GM21717 (cell line): Measurements from ENCODE around the gene PELO.
"Not testable (repeated sequence)": the region's sequence is repeated elsewhere in the genome, so short reads cannot be mapped to it uniquely, and the experiment has no call there.

Experiments
- ATAC-seq: cut with Tn5 transposase; IDR thresholded peaks from one replicate; pipeline ENCODE4 v1.9.1; 2021; ENCODE audit warnings: mild to moderate bottlenecking, moderate library complexity; ENCODE audit not compliant: unreplicated experiment

Gene PELO, protein sequence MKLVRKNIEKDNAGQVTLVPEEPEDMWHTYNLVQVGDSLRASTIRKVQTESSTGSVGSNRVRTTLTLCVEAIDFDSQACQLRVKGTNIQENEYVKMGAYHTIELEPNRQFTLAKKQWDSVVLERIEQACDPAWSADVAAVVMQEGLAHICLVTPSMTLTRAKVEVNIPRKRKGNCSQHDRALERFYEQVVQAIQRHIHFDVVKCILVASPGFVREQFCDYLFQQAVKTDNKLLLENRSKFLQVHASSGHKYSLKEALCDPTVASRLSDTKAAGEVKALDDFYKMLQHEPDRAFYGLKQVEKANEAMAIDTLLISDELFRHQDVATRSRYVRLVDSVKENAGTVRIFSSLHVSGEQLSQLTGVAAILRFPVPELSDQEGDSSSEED

DNA sequence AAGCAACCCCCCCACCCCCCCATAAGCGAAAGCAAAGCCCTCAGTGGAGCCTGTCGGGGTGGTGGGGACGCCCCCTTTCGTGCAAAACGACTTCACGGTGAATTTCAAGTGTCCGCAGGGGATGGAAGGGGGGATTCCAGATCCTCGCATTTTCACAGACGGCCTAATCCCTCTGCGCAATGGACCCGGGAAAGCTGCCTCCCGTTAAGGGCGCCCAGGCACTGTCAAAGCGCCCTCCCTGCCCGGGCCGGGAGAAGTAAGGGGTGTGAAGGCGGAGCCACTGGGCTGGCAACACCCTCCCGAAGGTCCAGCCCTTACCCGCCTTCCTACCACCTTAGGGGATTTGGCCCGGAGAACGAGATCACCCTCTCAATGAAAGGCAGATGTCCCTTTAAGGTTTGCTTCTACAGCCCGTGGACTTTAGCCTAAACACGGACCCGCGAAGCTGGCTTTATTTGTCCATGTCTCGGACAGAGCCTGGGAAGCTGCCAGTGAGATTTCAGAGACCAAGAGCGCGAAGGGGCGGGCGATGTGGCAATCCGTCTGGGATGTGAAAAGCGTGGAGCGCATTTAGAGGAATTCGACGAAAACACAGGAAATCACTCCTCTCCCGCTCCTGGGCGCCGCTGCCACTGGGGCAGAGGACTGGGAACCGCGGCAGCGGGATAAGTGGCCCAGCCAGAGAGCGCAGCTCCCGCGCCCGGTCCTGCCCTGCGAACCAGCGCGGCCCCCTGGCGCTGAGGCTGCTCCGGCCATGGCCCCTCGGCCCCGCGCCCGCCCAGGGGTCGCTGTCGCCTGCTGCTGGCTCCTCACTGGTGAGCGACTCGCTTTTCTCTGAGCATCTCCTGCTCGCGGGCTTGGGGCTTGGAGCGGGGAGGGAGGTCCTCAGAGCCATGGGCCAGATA lies at the start of gene PELO, which contains the start of gene ITGA1:
Gene PELO (plus strand): TSS at position 317 of the 905 bp plus-strand sequence. CDS start 12,479 bp downstream, outside the sequence.
Gene ITGA1 (plus strand): TSS at position 317 of the 905 bp plus-strand sequence. CDS start 438 bp downstream, at position 755.
- ATAC-seq = peak; percentile 86

DNA sequence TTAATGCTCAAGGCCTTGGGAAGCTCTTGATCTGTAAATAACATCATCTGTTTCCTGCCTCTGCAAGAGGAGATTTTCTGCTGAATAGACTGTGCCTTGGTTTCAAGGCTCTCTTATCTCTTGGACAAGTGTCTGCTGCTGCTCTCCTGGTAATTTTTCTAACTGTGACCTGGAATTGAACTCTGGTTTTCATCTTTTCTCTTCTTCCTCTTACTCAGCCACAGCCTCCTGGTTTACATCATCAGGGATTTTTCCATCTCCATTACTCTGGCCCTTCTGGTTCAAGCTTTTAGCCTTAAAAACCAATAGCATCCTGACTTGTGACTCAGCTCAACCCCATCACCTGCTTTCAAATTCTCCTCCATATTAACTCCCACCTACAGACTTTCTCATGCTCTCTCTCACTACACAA lies 49.6 kb upstream of the PELO start:
- ATAC-seq = no peak

DNA sequence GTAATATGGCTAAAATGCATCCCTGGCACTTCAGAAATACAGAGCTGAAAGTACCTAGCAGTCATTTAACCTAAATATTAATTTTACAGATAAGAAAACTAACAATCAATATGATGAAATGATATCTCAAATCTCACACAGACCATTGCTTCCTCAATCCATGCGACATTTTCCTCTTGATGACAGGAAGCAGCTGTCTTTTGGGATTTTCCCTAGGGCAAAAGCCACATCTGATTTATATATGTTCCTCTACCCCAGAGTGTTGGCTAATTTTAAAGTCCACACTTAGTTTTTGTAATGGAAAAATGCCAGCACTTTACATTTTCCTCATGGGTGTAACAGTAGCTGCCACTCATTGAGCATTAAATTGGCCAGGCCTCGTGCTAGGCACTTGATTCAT lies 47.7 kb upstream of the PELO start:
- ATAC-seq = no peak

DNA sequence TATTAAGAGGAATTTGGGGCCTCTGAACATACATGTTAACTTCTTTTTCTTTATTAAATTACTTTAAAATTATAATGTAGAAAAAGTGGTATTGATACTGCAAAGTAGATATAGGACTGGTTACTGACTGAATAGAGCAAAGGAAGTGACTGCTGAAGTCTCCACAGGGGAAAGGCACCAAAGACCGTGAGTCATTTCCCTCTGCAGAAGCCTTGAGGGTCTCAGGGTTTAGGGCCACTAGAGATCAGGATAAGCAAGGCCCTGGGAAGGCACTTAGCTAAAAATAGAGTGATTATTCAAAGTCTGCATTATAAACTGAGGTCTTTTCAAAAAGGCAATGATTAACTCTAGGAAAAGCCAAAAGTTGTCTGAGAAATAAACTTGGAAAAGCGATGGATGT lies 44.7 kb upstream of the PELO start:
- ATAC-seq = no peak

DNA sequence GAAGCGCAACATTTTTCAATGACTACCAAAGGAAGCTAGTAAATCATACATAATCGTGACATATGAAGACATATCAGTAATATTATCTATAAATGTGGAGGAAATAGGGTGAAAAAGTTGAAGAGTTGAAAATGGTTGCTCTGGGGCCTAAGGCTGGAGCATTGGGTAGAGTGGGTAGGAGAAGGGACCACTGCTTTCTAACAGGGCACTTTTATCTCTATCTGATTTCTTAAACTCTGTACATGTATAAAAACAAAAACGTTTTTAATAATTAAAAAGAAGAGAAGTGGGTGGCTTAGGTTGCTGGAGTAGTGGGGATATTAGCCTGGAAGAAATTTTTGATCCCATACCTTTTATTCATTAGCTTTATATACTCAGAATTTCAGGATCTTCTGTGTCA lies 44.2 kb upstream of the PELO start:
- no peak for ATAC-seq

DNA sequence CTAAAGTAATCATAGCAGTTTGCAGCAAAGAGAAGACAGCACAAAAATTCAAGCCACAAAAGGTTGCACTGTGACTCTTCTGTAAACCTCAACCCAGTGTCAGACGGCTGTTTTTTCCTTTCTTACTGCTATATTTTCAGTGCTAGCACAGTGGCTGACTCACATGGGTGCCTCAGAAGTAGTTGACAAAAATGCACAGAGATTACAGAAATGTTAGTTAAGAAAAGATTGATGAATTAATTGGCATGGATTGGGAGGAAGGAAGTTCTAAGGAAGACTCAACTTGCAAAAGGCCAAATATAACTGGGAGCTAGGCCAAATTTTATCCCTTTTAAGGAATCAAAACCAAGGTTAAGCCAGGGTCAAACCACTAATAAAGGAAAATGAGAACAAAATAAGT lies 43.7 kb upstream of the PELO start:
- peak; percentile 61 for ATAC-seq

DNA sequence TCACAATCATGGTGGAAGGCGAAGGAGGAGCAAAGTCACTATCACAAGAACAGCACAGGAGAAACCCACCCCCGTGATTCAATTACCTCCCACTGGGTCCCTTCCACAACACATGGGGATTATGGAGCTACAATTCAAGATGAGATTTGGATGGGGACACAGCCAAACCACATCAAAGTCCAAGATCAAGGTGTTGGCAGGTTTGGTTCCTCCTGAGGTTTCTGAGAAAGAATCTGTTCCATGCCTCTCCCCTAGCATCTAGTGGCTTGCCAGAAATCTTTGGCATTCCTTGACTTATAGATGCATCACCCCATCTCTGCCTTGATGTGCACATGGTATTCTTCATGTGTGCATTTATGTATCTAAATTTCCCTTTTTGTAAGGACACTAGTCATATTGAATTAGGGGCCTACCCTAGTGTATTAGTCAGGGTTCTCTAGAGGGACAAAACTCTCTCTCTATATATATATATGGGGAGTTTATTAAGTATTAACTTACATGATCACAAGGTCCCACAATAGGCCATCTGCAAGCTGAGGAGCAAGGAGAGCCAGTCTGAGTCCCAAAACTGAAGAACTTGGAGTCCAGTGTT lies 42.8 kb upstream of the PELO start:
- not testable (repeated sequence) for ATAC-seq

DNA sequence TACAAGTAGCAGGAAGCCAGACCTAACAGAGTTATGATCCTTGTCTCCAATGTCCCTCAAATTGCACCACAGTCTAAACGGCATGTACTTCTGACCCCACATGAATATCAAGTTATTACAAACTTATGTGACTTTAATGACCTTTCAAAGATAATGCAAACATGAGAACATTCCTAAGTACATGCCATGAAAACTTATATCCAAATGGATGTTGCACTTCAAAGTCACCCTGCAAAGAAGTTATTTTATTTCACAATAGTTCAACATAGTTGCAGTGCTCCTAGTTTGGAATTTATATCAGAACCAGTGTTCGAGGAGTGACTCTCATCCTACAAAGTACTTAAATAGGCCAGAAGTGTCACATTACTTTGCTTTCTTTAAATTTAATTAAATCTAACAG lies 41.2 kb upstream of the PELO start:
- no peak for ATAC-seq

DNA sequence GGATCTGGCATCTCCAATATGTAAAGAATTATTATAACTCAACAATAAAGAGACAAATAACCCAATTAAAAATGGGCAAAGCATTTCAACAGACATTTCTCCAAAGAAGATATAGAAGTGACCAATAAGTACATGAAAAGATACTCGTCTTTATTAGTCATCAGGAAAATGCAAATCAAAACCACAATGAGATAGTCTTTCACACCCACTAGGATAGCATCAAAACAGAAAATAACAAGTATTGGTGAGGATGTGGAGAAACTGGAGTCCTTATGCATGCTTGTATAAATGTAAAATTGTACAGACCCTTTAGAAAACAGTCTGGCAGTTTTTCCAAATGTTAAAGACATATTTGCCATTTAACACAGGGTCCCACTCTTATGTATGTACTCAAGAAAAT lies 39.1 kb upstream of the PELO start:
- ATAC-seq = peak; percentile 85

DNA sequence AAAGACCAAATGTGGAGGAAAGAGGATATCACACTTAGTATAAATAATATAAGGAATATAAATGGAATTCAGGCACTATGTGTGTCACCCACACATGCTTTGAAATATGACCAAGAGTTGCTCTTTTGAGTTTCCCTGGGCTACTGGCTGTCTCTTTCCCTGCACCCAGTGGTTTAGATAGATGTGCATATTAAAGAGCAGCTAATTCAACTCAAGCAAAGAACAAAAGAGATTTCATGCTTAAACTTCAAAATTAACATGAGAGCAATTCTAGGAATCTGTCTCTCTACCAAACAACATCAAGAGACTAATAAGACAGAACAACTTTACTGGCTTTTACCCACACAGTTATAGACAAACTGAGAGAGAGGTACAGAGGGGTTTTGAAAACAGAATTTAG lies 38.0 kb upstream of the PELO start:
- ATAC-seq = no peak

DNA sequence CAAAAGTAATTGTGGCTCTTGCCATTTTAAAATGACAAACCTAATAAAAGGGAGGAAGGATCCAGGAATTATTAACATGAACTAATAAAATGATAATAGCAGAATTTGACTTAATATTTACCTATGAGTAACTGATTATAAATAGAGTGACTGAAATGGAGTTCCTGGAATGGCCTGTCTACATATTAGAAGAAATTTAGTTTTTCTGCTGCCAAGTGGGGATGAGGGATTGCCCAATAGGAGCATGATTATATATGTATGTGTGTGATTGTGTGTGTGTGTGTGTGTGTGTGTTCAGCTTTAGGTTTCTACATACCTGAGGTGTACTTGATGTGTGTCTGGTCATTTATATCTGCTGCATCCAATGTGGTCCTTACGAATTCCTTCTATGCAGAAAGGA lies 36.6 kb upstream of the PELO start:
- ATAC-seq = no peak

DNA sequence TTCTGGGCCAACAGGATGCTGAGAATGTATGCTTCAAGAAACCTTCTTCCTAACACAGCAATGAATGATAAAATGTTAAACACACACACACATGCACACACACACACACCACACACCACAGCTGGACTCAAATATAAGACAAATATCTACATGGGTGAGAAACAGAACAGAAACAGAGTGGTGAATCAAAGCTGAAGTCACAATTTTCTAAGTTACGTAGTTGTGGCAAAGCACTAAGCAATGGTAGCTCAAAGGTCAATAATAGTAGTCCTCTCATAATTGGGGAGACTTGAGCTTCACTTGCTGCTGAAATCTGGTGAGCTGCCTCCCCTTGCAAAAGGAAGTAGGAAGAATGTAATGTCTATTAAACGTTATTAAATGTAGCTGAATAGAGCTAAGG lies 33.7 kb upstream of the PELO start:
- no peak for ATAC-seq

DNA sequence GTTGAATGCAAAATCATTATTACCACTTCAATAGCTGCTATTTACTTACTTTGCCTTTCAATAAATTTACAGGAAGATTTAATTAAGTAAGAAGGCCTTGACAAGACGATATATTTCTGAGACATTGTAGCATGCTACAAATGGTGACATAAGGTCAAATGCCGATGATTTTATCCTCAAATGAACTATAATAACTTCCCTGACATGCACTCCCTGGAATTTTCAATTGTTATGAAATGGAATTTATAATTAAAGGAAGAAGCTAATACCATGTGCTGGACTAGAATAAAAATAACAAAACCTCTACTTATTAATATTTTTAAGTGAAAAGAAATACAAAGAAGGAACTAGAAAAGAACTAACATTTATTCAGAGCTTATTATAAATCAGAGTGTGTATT lies 30.2 kb upstream of the PELO start:
- no peak for ATAC-seq

DNA sequence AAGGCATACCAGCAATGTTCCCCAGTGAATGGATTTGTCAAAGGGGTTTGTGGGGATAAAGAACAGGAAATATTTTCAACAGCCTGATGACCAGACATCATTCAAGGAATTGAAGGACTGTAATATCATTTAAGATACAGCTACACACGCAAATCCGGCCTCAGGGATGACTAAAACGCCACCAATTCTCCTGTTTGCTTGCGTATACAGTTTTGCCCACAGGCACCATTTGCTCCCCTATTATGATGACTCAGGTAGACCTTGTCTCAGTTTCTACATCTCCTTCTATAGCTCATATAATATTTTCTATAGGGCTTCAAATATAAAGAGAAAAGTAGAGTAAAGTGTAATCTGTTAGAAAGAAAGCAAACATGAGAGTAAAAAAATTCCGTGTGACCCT lies 29.7 kb upstream of the PELO start:
- no peak for ATAC-seq

DNA sequence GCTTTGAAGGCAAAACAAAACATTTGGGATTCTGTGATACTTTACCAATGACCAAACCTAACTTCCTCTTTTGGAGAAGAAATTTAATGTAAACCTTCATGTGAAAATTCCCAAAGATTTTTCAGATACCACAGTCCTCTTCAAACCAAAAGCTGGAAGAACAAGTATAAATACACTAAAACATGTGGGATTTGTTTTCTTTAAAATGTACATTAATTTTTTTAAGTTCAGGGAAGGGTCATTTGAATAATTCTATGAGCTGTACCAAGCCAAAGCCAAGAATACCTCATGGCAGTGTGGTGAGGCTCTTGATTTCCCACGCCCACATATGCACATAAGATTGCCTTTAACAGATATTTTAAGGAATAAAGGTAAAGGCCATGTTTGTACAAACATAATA lies 28.4 kb upstream of the PELO start:
- no peak for ATAC-seq

DNA sequence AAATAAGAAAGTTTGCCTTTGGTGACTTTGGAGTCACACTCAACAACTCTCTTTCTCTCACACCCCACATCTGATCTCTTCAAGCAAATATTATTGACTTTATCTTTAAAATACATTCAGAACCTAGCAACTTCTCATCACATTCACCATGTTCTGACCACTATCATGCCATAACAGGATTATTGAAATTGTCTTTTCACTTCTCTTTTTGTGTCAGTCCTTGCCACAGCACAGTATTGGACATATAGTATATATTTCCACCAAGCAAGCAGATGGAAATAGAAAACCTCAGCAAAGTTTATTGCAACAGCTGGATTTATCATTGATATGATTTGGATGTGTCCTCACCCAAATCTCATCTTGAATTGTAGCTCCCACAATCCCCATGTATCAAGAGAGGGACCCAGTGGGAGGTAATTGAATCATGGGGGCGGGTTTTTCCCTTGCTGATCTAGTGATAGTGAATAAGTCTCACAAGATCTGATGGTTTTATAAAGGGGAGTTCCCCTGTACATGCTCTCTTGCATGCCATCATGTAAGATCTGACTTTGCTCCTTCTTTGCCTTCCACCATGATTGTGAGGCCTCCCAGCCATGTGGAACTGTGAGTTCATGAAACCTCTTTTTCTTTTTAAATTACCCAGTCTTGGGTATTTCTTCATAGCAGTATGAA lies 26.9 kb upstream of the PELO start:
- no peak for ATAC-seq

DNA sequence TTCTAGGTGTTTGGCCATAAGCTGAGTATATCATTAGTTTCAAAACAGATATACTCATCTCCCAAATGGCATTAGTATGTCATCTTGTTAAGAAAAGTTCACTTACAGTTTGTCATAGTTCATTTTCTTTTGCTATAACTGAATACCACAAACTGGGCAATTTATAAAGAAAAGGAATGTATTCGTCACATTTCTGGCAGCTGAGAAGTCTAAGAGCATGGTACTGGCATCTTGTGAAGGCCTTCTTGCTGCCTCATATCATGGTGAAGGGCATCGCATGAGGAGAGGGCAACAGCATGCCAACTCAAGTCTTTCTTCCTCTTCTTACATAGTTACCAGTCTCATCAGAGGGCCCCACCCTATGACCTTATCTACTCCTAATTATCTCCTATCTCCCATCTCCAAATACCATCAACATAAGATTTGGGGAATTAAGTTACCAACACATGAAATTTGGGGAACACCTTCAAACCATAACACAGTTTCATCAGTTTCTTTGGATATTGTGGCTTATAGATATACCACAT lies 20.4 kb upstream of the PELO start:
- no peak for ATAC-seq

DNA sequence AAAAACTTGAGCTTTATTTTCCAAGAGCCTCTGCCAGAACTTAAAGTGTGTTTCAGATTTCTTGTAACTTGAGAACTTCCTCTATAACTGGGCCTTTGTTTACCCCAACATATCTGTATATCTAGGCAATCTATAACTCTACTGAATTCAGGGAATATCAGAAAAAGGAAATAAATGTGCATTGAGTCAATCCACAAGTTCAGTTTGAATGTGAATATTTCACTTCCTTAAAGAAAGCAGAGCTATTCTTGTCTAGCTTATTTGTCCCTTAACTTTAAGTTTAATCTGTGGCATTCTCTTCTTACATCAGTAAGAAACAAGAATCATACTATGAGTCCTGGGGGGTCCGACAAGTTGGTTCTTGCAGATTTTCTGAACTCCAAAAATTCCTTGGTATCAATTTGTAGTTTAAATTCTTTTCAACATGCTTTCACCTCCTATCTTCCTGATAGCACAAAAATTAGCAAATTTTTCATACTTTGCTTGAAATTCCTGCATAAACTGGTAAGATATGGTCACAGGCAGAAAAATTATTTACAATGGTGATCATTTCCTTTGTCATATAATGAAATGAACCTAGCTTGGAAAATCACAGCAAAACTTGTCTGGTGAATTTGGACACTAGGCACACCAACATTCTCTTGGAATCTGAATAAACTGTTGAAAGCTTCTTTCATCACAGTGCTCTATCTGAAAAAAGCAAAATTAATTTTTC lies 19.8 kb upstream of the PELO start:
- ATAC-seq = peak; percentile 46

DNA sequence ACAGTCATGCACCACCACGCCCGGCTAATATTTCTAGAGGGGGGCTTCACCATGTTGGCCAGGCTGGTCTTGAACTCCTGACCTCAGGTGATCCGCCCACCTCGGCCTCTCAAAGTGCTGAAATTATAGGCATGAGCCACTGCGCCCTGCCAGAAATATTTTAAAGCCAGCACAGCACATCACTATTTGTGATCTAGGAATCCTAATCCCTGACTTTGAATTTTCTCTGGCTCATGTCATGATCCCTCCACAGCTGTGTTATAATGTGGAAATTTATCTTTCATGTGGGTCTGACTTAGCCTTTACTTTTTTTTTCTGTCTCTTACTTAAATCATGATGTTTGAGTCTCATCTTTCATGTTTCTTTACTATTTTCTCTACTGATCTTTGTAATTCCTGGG lies 18.7 kb upstream of the PELO start:
- ATAC-seq = no peak

DNA sequence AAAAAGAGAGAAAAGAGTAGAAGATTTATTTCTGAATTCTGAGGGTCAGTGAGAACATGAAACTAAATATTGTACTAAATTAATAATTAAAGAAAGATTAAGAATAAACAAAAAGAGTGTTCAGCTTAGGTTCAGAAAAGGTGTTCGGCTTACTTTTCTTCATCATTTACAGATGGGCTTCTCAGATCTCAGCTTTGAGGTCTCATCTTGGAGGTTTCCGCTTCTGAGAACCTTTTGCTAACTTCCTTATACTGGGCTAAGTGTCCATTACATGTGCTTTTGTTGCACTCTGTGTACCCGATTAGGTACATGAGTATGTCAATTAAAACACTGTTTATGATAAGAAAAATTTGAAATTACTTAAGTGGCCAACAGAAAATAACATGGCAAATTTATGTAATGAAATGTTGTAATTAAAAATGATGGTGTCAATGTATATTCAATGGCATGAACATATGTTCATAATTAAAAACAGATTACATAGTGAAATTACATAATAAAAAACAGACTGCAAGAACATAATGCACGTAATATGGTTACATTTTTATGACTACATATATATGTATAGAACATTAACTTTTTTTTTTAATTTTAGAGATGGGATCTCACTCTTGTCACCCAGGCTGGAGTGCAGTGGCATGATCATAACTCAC lies 17.3 kb upstream of the PELO start:
- ATAC-seq = no peak
